HG02885 (cell line): ENCODE results near the gene LIN28A.

Source experiments
- ATAC-seq: cut with Tn5 transposase; IDR thresholded peaks from one replicate; pipeline ENCODE4 v1.9.1; 2021; ENCODE audit warnings: mild to moderate bottlenecking; ENCODE audit not compliant: unreplicated experiment, poor library complexity

Gene LIN28A

DNA sequence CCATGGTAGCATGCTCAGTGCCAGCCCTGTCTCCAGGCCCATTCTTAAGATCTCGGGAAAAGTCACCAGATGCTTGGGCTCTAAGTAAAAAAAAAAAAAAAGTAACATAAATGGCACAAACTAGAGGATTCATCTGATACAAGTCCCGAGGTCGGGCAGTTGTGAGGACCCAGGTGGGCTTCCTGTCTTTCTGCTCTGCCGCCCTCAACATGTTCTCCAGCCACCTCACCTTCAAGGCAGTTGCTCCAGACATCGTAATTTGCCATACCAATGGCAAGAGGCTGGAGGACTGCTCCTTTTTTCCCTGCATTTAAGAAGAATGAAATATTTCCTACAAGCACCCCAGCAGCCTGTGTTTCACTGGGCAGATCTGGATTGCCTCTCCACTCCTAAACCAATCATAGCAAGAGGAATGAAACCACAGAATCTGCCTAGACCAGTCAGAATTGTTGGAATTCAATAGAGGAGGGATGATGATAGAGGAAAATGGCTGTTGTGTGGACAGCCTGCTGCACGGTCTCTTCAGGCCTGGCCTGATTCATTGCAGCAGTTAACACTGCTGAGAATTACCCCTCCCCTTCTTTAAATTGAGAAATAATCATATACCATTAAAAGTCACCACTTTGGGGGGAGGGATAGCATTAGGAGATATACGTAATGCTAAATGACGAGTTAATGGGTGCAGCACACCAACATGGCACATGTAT, 67.0 kb downstream of the LIN28A start:
- no peak for ATAC-seq

DNA sequence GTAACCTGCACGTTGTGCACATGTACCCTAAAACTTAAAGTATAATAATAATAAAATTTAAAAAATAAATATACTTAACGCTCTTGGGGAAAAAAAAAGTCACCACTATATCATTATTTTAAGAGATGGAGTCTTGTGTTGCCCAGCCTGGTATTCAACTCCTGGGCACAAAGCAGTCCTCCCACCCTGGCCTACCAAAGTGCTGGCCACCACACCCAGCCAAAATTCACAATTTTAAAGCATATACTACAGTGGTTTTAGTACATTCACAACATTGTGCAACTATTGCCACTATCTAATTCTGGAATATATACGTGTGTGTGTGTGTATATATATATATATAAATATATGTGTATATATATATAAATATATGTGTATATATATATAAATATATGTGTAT, 67.5 kb downstream of the LIN28A start:
- no peak for ATAC-seq

DNA sequence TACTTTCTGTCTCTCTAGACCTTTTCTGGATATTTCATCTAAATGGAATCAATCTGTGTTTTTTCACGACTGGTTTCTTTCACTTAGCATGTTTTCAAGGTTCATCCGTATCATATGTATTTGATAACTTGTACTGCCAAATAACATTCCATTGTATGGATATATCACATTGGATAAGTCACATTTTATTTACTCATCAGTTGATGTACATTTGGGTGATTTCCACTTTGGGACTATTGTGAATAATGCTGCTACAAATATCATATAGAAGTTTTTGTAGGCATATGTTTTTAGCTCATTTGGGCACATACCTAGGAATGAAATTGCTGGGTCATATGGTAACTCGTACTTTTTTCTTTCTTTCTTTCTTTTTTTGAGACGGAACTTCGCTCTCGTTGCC, 68.4 kb downstream of the LIN28A start:
- no peak for ATAC-seq
